Measurements from ENCODE around the gene L3MBTL3.
A peak's percentile ranks its signal among the peaks of the same experiment; 100 is the strongest.

Gene L3MBTL3

GRCh38 chr6:130018292-130018743 is at the start of gene L3MBTL3:
TSS of gene L3MBTL3 (plus strand) at chr6:130018581. CDS start at chr6:130042700, 24,119 bp downstream.
- peak; percentile 87 for DNase-seq

DNA sequence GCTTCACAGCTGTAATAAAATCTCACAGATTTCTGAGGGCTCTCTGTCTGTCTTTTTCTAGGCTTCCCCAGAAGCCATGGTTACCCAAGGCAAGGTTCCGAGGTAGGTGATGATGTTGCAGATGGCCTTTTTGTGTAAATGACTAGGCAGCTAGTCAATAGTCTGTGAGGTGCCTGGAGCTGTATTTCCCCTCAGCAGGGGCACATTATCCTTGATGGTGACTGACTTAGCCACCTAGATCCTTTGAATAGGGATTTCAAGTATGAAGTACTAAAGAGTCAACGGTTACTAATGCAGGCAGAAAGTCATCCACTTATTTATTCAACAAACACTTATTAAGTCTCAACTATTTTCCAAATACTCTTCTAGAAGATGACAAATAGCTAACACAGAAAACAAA is 49.3 kb upstream of the L3MBTL3 start:
- no peak for DNase-seq

GRCh38 chr6:129976110-129976509 is 42.3 kb upstream of the L3MBTL3 start:
- DNase-seq, result no peak

- no peak for DNase-seq
Measured at GRCh38 chr6:129978148-129978916, 40.0 kb upstream of the L3MBTL3 start.

DNA sequence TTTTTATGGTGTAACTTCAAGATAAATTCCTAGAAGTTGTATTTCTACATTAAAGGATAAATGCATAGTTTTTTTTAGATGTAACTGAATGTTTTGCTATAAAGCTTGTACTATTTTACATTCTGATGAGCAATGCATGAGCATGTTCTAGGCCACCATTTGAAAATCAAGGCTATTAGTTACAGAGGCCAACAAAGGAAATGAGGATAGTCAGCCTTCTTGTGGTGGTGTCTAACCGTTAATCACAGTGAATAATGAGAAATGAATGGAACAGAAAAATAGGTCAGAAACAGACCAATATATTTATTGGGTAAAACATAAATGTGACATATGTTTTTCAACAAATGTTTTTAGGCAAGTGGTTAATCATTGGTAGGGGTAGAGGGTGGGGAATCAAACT is 37.6 kb upstream of the L3MBTL3 start:
- no peak for DNase-seq

GRCh38 chr6:129981598-129981997 is 36.8 kb upstream of the L3MBTL3 start:
- no peak for DNase-seq

- no peak for DNase-seq
Measured at GRCh38 chr6:129989396-129989795, 29.0 kb upstream of the L3MBTL3 start.

DNA sequence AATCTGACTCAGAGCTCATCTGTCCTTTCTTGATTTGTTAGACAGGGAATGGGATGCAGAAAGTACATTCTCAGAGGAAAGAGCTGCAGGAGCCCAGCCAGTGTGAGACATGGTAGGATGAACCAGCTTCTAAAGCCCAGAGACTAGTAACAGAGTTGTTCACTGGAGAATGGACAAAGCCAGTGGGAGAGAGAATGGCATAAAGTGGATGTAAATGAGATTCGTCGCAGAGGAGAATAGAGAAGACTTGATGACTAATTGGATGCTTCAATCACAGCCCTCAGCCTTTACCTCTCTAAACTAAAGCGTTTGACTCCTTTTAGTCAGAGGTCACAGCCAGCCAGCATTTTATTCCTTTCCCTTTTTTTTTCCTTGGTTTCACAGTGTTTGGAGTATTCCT is 25.5 kb upstream of the L3MBTL3 start:
- DNase-seq, result no peak

- no peak for DNase-seq
Measured at GRCh38 chr6:129994410-129994809, 24.0 kb upstream of the L3MBTL3 start.

DNA sequence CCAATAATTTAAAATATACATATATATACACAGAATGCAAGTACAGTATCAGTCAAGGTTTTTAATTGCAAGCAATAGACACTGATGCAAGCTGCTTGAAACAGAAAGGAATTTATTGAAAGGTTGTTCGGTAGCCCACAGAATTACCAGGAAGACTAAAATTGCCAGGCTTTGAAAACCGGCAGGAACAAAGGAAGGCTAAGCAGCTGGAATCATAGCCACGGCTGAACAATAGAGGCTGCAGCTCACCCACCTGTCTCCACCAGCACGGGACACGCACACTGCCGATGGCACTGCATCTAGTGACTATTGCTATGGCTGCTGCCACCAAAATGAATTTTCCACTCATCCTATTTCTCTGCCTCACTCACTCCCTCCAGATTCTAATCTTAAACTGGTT is 22.0 kb upstream of the L3MBTL3 start:
- DNase-seq, result no peak

DNA sequence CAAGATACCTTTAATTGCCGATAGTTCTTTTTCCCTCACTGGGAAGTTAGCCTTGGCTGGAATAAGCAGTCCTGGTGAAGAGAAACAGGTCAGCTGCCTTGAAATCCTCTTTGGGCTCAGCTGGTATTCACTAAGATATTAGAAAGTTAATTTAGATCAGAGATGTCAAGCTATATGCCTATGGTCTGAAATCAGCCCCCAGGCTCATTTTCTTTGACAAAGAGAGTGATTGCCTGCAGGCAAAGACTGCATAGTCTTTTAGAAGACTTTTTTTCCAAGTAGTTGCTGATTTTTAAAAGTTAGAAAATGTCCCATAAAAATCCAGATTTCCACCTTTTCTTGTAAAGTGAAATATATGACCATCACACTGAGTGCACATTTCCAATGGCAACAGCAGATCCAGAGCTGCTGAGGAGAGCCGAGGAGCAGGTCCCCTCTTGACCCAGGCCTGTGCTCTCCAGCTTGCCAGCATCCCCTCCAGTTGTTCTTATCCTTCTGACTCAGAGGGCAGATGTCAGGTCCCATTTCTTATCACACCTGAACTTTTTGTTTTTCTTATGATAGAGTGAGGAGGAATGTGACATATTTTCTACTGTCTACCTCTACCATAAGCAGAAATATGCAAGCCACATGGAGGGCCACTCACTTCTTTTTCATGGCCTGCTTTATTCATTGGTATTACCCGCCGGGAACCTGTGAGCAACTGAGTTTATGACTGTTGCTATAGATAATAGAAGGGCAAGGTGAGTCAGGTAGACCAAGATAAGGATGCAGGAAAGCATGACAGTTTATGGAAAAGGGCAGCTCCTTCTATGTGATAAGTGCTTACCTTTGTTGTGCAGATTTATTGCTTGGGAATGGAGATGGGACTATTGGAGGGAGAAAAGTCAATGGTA is 17.6 kb upstream of the L3MBTL3 start:
- no peak for DNase-seq

DNA sequence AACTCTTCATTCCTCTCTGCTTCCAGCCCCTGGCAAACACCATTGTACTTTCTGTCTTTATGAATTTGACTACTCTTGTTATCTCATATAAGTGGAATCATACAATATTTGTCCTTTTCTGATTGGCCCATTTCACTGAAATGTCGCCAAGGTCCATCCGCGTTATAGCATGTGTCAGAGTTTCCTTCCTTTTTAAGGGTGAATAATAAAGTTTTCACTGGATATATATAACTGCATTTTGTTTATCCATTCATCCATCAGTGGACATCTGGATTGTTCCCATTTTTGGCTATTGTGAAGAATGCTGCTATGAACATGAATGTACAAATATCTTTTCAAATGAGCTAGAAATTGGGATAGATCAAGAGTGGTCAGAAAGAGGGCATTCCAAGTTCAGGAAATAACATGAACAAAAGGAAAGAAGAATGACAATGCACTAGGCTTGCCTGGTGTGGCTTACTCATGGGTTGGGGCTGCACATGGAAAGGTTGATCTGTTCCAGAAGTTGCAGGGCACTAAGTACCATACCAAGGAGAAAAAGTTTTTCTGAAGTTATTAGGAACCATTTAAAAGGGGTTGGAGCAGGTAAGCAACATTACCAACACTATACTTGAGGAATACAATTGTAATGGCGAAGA is 10.0 kb upstream of the L3MBTL3 start:
- DNase-seq, result no peak

- peak; percentile 72 for DNase-seq
Measured at GRCh38 chr6:130009146-130009545, 9.2 kb upstream of the L3MBTL3 start.

GRCh38 chr6:130010387-130010786 is 8.0 kb upstream of the L3MBTL3 start:
- DNase-seq, result no peak

GRCh38 chr6:130012728-130013127 is 5.7 kb upstream of the L3MBTL3 start:
- DNase-seq, result no peak

DNA sequence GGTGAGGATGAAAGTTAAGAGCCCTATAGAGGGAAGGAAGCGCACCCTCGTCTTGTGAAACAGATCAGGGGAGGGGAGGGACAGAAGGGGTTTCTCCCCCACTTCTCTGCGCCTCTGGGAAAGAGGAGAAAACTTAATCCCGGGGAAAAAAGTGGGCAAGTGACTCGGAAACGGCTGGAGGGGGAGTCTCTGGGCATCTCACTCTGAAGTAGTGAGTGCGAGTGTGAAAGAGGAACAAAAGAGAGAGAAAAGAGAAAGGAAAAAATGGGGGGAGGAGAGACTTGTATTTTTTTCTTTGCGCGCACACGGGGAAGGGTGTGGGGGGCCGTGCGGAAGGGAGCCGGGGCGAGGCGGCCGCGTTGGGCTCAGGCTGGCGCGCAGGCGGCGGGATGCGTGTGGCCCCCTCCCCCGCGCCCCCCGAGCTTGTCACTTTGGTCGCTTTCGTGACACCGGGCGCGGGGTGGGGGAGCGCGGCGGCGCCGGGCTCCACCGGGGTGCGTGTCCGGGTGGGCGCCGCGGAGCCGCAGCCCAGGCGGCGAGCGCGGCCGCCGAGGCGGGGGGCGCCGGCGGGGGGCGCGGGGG is 454 bp downstream of the L3MBTL3 start:
- peak; percentile 47 for DNase-seq

DNA sequence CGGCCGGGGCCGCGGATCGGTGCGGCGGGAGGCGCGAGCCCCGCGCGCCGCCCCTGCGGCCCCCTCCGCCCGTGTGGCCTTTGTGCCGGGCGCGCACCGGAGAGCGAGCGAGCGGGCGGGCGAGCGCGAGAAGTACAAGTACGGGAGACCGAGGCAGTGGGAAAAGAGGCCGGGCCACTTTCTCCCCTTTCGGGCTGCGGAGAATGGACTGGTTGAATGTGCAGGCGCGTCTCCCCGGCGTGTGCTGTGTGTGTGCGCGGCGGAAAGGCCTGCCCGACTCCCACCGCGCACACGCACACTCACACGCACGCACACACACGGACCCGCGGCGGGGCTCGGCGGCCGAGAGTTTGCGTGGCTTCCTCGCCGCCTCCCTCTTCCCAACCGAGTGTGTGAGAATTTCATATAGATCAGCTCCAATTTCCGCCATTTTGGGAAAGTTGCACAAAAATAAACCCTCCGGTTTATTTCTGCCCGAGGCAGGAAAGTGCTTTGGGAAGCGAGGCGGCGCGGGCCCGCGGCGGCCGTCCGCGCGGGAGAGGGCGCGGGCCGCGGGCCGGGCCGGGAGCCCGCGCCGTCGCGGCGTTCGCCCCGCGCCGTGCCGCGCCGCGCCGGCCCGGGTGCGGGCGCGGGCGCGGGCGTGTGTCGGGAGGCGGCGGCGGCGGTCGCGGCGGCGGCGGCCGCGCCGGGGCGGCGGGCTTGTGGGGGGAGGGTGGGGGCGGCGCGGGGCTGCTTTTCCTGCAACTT is 1.1 kb downstream of the L3MBTL3 start:
- DNase-seq, result peak; percentile 34

DNA sequence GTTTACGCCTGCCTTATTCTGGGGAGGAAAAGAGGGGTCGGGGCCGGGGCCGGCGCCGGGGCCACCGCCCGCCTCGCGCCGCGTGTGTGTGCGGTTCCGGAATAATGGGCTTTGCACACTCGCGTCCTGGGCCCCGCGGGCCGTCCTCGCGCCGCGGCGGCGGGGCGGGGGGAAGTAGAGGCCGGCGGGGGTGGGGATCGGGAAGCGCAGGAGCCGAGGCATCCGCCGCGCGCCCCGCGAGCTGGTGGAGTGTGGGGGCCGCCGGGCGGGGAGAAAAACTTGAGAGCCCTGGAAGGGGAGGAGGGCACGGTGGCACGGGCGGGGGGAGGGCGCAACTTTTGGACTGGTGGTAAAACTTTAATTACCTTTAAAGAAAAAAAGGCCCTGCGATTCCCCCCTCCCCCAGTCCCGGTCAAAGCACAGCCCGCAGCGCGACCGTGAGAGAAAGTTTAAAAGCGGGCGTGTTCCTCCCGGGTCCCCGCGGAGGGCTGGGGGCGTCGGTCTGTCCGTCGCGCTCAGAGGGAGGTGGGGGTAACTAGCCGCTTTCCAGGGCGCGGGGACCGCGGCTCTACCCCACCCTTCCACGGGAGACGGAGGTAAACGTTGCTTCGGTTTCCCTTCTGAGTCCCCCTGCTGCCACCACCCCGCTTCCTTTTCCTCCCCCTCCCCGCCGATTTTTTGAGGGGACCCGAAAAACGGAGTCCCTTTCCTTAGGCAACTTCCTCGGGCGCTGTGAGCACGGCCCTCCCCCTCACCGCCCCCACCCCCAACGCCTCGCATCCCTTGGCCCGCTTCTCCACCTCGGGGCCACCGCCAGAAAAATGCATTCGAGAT is 1.9 kb downstream of the L3MBTL3 start:
- DNase-seq, result peak; percentile 36

DNA sequence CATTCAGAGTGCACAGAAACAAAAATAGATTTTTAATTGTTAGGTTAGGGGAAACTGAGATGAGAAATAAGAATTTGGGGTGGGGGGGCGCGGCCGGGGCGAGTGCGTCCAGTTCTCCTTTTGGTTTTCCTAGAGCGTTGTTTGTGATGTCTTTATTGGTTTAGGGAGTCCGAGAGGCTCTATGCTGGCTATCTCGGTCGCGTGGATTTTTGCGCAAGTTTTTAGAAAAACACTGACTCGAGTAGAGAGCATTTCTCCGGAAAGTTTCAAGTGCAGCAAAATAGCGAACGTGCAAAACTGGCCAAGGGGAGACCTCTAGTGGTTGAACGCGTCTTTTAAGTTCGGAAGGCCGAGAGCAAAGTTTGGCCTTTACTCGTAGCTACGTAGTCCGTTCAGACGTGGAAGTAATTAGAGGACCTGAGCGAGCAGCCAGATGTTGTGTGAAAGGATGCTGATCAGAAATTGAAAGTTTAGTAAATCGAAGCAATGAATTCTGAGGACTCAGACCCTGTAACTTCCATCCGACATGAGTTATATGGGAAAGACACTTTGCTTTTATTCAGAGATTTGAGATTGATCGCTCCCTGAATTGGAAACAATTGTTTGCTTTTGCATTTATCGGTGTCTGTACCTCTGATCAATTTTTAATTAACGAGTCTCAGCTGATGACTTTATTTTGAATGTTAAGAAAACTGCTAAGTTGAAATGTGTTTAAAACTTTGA is 2.7 kb downstream of the L3MBTL3 start:
- DNase-seq, result peak; percentile 93

- no peak for DNase-seq
Measured at GRCh38 chr6:130026859-130027258, 8.5 kb downstream of the L3MBTL3 start.

- DNase-seq, result peak; percentile 13
Measured at GRCh38 chr6:130027948-130028347, 9.6 kb downstream of the L3MBTL3 start.

Measured in suppressor macrophage treated with lipopolysaccharide for 4 hours (primary cell).